Gastrocnemius medialis (tissue), 4 donors: ENCODE measurements around the gene DVL1. TPM values are rescaled to one million over a fixed set of nuclear protein-coding genes. Genes with fewer than 3 reads are reported as not detected.

Source experiments
- ATAC-seq, 2 donors: fragments of 150-250 bp; one replicate each; pipeline ENCODE4 v1.9.1; 2016
- DNase-seq, 2 donors: peaks; one replicate each; pipeline ENCODE4 v3.0.0-alpha.2; 2019
- H3K27ac ChIP-seq, 4 donors: fragments of 200-600 bp; sonication (generic); 1 replicate in 1 of 4; 2 replicates in 3 of 4; pipeline ENCODE4 v1.5.1; 2016 to 2018; ENCODE audit warnings: mild to moderate bottlenecking in 2 of 4, moderate library complexity in 1 of 4
- H3K27me3 ChIP-seq, 3 donors: fragments of 200-600 bp; sonication (generic) in 2 of 3; 1 replicate in 1 of 3; 2 replicates in 2 of 3; pipeline versions ENCODE4 v1.5.1 to v1.6.0; 2016 to 2019; ENCODE audit warnings: mild to moderate bottlenecking in 1 of 3, moderate library complexity in 1 of 3
- H3K36me3 ChIP-seq, 2 donors: fragments of 200-600 bp; sonication (generic) in 1 of 2; one replicate each; pipeline ENCODE4 v1.5.1; 2017 to 2018
- H3K4me1 ChIP-seq, 2 donors: fragments of 200-600 bp; sonication (generic) in 1 of 2; one replicate each; pipeline ENCODE4 v1.5.1; 2016 to 2017; ENCODE audit warnings: mild to moderate bottlenecking in 2 of 2
- H3K4me3 ChIP-seq, 4 donors: fragments of 200-600 bp; sonication (generic) in 3 of 4; 1 replicate in 1 of 4; 2 replicates in 3 of 4; pipeline ENCODE4 v1.5.1; 2016 to 2019; ENCODE audit warnings: mild to moderate bottlenecking in 2 of 4
- H3K9me3 ChIP-seq, 3 donors: fragments of 200-600 bp; sonication (generic) in 2 of 3; 1 replicate in 1 of 3; 2 replicates in 2 of 3; pipeline ENCODE4 v1.5.1; 2016 to 2019
- POLR2A ChIP-seq, 2 donors: fragments of 450-650 bp; IDR thresholded peaks; one replicate each; pipeline ENCODE4 v1.6.1; 2017; ENCODE audit warnings: antibody characterized with exemption in 2 of 2, mild to moderate bottlenecking in 2 of 2, moderate library complexity in 2 of 2
- in situ Hi-C, 4 donors: fragments of 200-750 bp; cut with MboI; loops; one replicate each; pipeline versions ENCODE4 v1.15.0 to v1.8.0; 2017; ENCODE audit warnings: low sequenced_read_pairs in 4 of 4
- intact Hi-C: fragments of 100-400 bp; cut with DNase I; formaldehyde crosslinking; loops from one replicate; pipeline ENCODE4 v1.15.1; 2023; ENCODE audit warnings: low total_unique reads
- total RNA-seq, 4 donors: library from RNA; depleted of rRNA; stranded (reverse); fragments of >200 nt; gene quantifications; one replicate each; pipeline versions ENCODE4 v1.1.0 to v1.2.3, GENCODE V29; 2016
- TF ChIP-seq, protein P1 (sequence below), 5 experiments: fragments of 450-650 bp in 3 of 5; fragments of 200-600 bp in 2 of 5; sonication (generic) in 2 of 5; IDR thresholded peaks in 4 of 5; conservative IDR thresholded peaks in 1 of 5; 1 replicate in 4 of 5; 2 replicates in 1 of 5; pipeline ENCODE4 v1.5.1; 2016 to 2019; ENCODE audit warnings: antibody characterized with exemption in 5 of 5, mild to moderate bottlenecking in 3 of 5, moderate library complexity in 3 of 5

Gene DVL1
- total RNA-seq, 4 donors from 2014 or later: 196 to 311 (median 258) TPM

DNA sequence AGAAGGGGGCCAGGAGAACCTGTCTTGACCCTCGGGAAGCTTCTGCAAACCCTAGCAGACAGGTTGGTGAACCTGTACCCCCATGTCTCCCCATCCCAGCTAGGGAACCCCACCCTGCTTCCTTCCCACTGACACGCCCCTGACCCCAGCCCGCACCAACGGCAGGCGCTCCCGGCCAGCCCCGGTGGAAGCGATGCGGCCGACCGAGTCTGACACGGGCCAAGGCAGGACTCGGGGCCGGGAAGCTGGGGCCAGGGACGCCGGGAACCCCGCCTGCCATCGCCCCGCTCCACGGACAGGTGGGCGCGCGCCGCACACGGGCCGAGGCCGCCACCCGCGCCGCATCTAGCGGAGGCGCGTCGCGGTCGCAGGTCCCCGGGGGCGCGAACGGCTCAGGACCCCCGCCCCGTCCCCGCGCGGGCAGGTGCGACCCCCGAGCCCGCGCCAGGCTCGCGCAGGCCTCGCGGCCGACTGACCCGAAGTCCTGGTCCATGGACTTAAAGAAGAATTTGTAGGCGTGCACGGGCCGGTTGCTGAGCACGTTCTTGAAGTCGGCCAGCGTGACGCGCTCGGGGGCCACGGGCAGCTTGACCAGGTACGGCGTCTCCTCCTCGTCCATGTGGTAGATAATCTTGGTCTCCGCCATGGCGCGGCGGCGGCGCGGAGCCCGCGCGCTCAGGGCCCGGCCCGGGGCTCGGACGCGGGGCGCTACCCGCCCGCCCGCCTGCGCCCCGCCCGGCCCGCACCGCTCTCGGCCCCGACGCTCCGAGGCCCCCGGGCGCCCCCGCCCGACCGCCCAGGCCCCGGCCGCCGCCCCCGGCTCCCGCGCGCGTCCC, 580 bp downstream of the DVL1 start:
- Histone ChIP-seq H3K4me3 (peak overlapping the region; percentile 56 to 74 (median 60)), H3K9me3 (no peaks in the 10 kb centered on the region), H3K27me3 (peaks cover 0 to 2% (median 0%) of the 10 kb centered on the region in 3 donors), H3K4me1 (peaks cover 55 to 59% of the 10 kb centered on the region in 2 donors), H3K27ac (peak overlapping the region; percentile 96 to 99 (median 98)), H3K36me3 (no peaks in the 10 kb centered on the region)
- intact Hi-C loops: loop anchor here (1.0 to 5.0 kb wide), 6 partner anchors 24 to 366 kb away; partner anchors contain the start of genes AURKAIP1, CCNL2, CPTP and INTS11
- ATAC-seq (peak; percentile 9 to 16), DNase-seq (no peak)
- in situ Hi-C loops: no loop called here
- TF ChIP-seq, protein P1, sequence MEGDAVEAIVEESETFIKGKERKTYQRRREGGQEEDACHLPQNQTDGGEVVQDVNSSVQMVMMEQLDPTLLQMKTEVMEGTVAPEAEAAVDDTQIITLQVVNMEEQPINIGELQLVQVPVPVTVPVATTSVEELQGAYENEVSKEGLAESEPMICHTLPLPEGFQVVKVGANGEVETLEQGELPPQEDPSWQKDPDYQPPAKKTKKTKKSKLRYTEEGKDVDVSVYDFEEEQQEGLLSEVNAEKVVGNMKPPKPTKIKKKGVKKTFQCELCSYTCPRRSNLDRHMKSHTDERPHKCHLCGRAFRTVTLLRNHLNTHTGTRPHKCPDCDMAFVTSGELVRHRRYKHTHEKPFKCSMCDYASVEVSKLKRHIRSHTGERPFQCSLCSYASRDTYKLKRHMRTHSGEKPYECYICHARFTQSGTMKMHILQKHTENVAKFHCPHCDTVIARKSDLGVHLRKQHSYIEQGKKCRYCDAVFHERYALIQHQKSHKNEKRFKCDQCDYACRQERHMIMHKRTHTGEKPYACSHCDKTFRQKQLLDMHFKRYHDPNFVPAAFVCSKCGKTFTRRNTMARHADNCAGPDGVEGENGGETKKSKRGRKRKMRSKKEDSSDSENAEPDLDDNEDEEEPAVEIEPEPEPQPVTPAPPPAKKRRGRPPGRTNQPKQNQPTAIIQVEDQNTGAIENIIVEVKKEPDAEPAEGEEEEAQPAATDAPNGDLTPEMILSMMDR (IDR thresholded peaks at IDR 0.05 in 4 of 5, conservative IDR thresholded peaks at IDR 0.05 in 1 of 5): no peak
- TF ChIP-seq POLR2A (IDR thresholded peaks at IDR 0.05): no peak

DNA sequence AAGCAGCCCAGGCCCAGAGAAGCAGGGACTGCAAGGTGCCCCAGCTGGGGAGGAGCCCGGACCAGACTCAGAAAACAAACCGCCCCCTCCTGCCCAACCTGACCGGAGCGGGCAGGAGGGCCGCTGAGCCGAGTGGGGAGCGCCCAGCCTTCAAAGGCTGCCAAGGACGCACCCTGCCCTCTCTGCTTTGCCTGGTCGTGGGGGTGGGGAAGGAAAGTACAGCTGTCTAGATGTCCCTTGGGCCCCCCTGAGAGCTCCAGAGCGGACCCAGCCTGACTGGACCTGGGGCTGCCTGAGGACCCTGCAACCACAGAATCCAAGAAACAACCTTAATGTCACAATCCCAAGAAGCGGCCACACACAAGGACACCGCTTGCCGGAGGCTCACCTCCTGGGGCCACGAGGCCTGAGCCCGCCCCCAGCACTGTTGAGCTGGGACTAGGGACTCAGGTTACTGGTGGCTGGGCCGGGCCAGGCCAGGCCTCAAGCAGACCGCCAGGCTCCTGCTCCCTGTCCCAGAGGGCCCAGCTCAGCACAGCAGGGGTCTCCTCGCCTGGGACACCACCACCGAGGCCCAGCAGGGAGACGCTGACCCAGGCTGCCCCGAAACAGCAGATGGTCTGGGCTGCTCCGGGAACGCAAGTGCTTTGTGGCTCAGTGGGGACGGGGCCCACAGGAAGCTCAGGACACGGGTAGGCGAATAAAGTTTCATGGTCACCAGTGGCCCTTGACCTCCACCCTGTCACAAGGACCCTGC, 1.4 kb downstream of the DVL1 start:
- in situ Hi-C loops (no loop called here), intact Hi-C loops (loop anchor here (1.0 to 5.0 kb wide), 5 partner anchors 23 to 366 kb away; partner anchors contain the start of genes CCNL2, CPTP, INTS11 and PERM1)
- ATAC-seq (peak; percentile 41 to 50), DNase-seq (peak; percentile 73 to 85)
- Histone ChIP-seq H3K4me3 (peak overlapping the region; percentile 56 to 74 (median 60)), H3K27me3 (no peaks in the 10 kb centered on the region), H3K4me1 (peaks cover 56 to 64% of the 10 kb centered on the region in 2 donors), H3K9me3 (no peaks in the 10 kb centered on the region), H3K36me3 (no peaks in the 10 kb centered on the region), H3K27ac (peak overlapping the region; percentile 96 to 99 (median 98))
- TF ChIP-seq POLR2A (IDR thresholded peaks at IDR 0.05): peak; percentile 90
- TF ChIP-seq, protein P1 (IDR thresholded peaks at IDR 0.05 in 4 of 5, conservative IDR thresholded peaks at IDR 0.05 in 1 of 5): peak in 1 of 5 experiments; percentile 6

DNA sequence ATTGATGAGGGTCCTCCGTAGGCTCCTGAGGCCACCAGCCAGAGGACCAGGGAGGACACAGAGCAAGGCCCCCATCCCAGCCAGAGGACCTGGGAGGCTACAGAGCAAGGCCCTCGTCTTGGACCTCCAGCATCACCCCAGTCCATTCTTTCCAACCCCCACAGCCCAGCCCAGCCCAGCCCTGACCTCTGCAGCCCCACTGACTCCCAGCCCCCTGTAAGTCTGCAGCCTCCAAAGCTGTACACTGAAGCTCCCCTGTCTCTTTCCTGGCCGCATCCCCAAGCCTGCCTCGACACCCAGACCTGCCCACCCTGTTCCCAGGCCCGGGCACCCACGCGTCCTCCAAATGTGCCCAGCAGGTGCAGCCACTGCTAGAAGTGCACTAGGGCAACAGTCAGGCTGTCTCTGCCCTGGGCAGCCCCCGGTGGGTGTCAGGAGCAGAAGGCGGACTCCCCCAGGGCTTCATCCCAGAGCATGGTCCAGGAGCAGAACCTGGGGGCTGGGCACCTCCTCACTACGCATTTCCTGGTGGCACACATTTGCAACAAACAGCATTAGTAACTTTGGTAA, 2.1 kb downstream of the DVL1 start:
- in situ Hi-C loops: no loop called here
- ATAC-seq (no peak), DNase-seq (no peak)
- TF ChIP-seq POLR2A (IDR thresholded peaks at IDR 0.05): no peak
- TF ChIP-seq, protein P1 (IDR thresholded peaks at IDR 0.05 in 4 of 5, conservative IDR thresholded peaks at IDR 0.05 in 1 of 5): no peak
- intact Hi-C loops: loop anchor here (5.0 kb wide), 2 partner anchors 160 to 365 kb away; partner anchors contain the start of gene PERM1
- Histone ChIP-seq H3K36me3 (no peaks in the 10 kb centered on the region), H3K27me3 (no peaks in the 10 kb centered on the region), H3K9me3 (no peaks in the 10 kb centered on the region), H3K4me1 (peaks cover 53 to 68% of the 10 kb centered on the region in 2 donors), H3K27ac (peak overlapping the region; percentile 96 to 99 (median 98)), H3K4me3 (peak overlapping the region; percentile 56 to 74 (median 60))

DNA sequence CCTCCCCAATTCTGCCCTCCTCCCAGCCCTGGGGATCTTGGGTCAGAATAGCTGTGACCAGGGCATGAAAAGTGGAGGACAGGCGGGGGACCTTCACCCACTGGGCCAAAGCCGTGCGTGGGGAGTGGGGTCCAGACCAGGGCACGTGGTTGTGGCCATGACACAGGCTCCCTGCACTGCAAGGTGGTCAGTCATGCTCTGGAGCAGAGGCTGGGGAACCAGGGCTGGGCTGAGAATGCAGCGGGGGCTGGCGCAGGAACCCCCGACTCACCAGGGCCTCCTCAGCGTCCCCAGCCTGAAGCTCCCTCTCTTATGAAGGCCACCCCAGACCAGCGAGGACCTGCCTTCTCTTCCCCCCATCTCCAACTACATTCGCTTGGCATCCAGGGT, 2.7 kb downstream of the DVL1 start:
- Histone ChIP-seq H3K36me3 (peaks cover 0 to 4% of the 10 kb centered on the region in 2 donors), H3K27ac (peak overlapping the region; percentile 96 to 99 (median 98)), H3K27me3 (no peaks in the 10 kb centered on the region), H3K9me3 (no peaks in the 10 kb centered on the region), H3K4me1 (peaks cover 53 to 70% of the 10 kb centered on the region in 2 donors), H3K4me3 (peak overlapping the region; percentile 56 to 74 (median 60))
- ATAC-seq: no peak
- intact Hi-C loops (loop anchor here (5.0 kb wide), 2 partner anchors 161 to 364 kb away; partner anchors contain the start of gene PERM1), in situ Hi-C loops (no loop called here)
- DNase-seq: no peak
- TF ChIP-seq, protein P1 (IDR thresholded peaks at IDR 0.05 in 4 of 5, conservative IDR thresholded peaks at IDR 0.05 in 1 of 5): no peak
- no peak for TF ChIP-seq POLR2A (IDR thresholded peaks at IDR 0.05)
